NCI-H2107 treated with DMSO at 0.1 percent for 48 hours (cell line): ENCODE data around the gene OMA1.

Experiments
- DNase-seq: peaks from one replicate; lab custom pipeline; 2025; ENCODE audit not compliant: unreplicated experiment; lab: John Stamatoyannopoulos, UW

OMA1 gene

DNA sequence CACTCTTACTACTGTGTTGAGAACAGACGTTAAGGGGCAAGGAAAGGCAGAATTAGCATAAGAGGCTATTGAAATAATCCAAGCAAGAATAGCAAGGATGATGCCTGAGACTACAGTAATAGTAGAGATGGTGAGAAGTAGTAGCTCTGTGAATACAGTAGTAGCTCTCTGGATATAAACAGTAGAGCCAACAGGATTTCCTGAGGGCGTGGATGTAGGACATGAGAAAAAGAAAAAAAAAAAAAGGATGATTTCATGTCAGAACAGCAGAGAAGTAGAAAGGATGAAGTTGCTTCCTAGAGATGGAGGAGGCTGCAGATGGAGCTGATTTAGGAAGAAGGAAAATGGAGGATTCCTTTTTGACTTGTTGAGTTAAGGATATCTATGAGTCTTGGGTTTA is 112.3 kb downstream of the OMA1 start:
- DNase-seq, result no peak

DNA sequence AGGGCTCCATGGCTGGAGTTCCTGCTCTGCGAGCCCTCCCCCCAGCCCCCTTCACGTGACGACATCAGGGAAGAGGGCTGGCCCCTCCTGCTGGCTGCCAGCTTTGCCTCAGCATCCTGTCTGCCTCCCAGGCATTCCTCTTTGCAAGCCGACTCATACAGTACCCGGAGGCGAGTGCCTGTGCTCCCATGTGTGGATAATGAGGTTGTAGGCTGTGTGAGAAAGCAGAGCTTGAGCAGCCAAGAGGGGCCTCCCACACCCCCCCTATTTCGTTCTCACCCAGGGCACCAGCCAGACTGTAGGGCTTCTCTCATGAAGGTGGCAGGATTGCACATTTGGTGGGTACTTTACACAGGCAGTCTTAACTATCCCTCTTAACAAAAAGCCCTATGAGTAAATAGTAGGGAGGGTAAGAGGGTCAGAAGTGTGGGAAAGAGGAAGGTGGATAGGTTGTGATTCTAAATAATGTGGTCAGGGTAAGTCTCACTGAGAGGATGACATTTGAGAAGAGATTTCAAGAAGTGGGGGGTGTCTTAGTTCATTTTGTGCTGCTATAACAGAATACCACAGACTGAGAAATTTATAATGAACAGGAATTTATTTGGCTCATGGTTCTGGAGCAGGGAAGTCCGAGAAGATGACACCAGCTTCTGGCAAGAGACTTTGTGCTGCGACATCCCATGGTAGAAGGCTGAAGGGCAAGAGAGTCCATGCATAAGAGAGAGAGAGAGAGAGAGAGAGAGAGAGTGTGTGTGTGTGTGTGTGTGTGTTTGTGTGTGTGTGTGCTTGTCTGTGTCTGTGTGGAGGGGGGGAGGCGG is 113.5 kb downstream of the OMA1 start:
- peak; percentile 40 for DNase-seq

DNA sequence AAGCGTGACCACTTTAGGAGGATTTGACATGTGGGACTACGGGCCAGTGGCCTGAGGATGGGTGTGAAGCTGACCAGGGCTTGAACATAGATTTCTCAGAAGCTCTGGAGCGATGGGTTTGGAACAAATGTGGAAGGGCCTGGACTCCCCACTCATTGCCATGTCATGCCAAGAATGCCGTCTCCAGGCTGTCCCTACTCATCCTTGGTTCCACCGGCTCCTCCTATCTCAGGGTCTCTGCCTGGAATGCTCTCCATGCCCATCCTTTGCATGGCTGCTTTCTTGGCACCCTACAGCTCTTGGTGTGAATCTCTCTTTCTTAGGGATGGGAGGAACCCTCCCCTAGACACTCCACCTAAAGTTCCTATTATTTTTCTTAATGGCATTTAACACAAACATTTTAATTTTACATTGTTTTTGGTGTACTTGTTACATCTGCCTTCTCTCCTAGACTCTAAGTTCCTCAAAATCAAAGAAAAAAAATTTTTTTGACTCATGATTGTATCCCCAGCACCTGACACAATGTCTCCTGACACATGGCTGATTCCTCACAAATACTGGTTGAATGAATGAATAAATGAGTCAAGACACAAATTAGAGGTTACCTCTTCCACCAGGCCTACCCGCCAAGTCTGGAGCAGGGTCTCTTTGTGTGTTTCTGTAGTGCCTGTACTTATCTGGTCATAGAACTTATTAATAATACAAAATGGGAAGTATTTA is 114.5 kb downstream of the OMA1 start:
- no peak for DNase-seq
